Liver (tissue), 3 donors: Measurements from ENCODE around the gene CXXC4.

ENCODE experiments used
- EGR1 ChIP-seq, 2 donors: IDR thresholded peaks; 2 replicates each; pipeline ENCODE4 v1.6.1; 2016 to 2018; ENCODE audit warnings: antibody characterized with exemption in 2 of 2, low read depth in 2 of 2
- FOXA1 ChIP-seq: IDR thresholded peaks from 2 replicates; pipeline ENCODE4 v1.6.1; 2016; ENCODE audit warnings: antibody characterized with exemption
- HNF4A ChIP-seq, 2 donors: conservative IDR thresholded peaks; 2 replicates each; pipeline ENCODE4 v1.6.1; 2016; ENCODE audit warnings: antibody characterized with exemption in 2 of 2, mild to moderate bottlenecking in 2 of 2
- JUND ChIP-seq, 2 donors: IDR thresholded peaks; 2 replicates each; pipeline ENCODE4 v1.6.1; 2016; ENCODE audit warnings: antibody characterized with exemption in 2 of 2
- RAD21 ChIP-seq, 2 donors: IDR thresholded peaks; 2 replicates each; pipeline ENCODE4 v1.6.1; 2016; ENCODE audit warnings: antibody characterized with exemption in 2 of 2, mild to moderate bottlenecking in 2 of 2
- RXRA ChIP-seq, 2 donors: IDR thresholded peaks; 2 replicates each; pipeline ENCODE4 v1.6.1; 2017 to 2018; ENCODE audit warnings: antibody characterized with exemption in 2 of 2, mild to moderate bottlenecking in 1 of 2
- SP1 ChIP-seq: IDR thresholded peaks from 2 replicates; pipeline ENCODE4 v1.6.1; 2018; ENCODE audit warnings: antibody characterized with exemption, mild to moderate bottlenecking
- TAF1 ChIP-seq: conservative IDR thresholded peaks from 2 replicates; pipeline ENCODE4 v1.6.1; 2016; ENCODE audit warnings: antibody characterized with exemption, mild to moderate bottlenecking
- YY1 ChIP-seq: IDR thresholded peaks from 2 replicates; pipeline ENCODE4 v1.6.1; 2016; ENCODE audit warnings: antibody characterized with exemption, mild to moderate bottlenecking
- TF ChIP-seq, protein P1 (sequence below): fragments of 150-350 bp; IDR thresholded peaks from 2 replicates; pipeline ENCODE4 v1.5.1; 2017; ENCODE audit warnings: improper control_type of control experiment, low read depth, low read length; ENCODE audit not compliant: missing input control
- TF ChIP-seq, protein P2 (sequence below): IDR thresholded peaks from 2 replicates; pipeline ENCODE4 v1.6.1; 2016; ENCODE audit warnings: antibody characterized with exemption
- TF ChIP-seq, protein P3 (sequence below): IDR thresholded peaks from 2 replicates; pipeline ENCODE4 v1.6.1; 2016; ENCODE audit warnings: antibody characterized with exemption, mild to moderate bottlenecking
- TF ChIP-seq, protein P4 (sequence below): IDR thresholded peaks from 2 replicates; pipeline ENCODE4 v1.6.1; 2016; ENCODE audit warnings: antibody characterized with exemption
- TF ChIP-seq, protein P5 (sequence below): IDR thresholded peaks from 2 replicates; pipeline ENCODE4 v1.6.1; 2016; ENCODE audit warnings: antibody characterized with exemption
- donor health status: healthy.
- donor health status: healthy.

DNA sequence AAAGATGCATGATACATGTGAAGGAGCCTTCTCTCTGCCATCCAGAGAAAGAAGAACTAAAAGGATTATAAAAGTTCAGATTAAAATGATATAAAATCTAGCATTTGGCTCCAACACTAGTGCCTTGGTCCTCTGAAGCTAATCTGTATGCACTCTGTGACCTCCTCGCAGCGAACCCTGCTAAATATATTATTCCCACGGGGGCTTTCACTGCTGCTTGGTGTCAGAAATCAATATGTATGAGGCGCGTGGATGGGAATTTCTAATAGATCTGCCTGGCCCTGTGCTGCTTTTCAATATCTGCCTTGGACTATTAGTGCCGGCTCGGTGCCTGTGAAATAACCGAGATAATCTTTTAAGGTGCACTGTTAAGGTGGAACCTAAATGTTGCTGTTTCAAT, 69.7 kb downstream of the CXXC4 start:
- TF ChIP-seq, protein P1, sequence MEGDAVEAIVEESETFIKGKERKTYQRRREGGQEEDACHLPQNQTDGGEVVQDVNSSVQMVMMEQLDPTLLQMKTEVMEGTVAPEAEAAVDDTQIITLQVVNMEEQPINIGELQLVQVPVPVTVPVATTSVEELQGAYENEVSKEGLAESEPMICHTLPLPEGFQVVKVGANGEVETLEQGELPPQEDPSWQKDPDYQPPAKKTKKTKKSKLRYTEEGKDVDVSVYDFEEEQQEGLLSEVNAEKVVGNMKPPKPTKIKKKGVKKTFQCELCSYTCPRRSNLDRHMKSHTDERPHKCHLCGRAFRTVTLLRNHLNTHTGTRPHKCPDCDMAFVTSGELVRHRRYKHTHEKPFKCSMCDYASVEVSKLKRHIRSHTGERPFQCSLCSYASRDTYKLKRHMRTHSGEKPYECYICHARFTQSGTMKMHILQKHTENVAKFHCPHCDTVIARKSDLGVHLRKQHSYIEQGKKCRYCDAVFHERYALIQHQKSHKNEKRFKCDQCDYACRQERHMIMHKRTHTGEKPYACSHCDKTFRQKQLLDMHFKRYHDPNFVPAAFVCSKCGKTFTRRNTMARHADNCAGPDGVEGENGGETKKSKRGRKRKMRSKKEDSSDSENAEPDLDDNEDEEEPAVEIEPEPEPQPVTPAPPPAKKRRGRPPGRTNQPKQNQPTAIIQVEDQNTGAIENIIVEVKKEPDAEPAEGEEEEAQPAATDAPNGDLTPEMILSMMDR = no peak
- TF ChIP-seq JUND (IDR thresholded peaks at IDR 0.05) = no peak
- TF ChIP-seq, protein P2, sequence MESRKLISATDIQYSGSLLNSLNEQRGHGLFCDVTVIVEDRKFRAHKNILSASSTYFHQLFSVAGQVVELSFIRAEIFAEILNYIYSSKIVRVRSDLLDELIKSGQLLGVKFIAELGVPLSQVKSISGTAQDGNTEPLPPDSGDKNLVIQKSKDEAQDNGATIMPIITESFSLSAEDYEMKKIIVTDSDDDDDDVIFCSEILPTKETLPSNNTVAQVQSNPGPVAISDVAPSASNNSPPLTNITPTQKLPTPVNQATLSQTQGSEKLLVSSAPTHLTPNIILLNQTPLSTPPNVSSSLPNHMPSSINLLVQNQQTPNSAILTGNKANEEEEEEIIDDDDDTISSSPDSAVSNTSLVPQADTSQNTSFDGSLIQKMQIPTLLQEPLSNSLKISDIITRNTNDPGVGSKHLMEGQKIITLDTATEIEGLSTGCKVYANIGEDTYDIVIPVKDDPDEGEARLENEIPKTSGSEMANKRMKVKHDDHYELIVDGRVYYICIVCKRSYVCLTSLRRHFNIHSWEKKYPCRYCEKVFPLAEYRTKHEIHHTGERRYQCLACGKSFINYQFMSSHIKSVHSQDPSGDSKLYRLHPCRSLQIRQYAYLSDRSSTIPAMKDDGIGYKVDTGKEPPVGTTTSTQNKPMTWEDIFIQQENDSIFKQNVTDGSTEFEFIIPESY = no peak
- TF ChIP-seq, protein P3, sequence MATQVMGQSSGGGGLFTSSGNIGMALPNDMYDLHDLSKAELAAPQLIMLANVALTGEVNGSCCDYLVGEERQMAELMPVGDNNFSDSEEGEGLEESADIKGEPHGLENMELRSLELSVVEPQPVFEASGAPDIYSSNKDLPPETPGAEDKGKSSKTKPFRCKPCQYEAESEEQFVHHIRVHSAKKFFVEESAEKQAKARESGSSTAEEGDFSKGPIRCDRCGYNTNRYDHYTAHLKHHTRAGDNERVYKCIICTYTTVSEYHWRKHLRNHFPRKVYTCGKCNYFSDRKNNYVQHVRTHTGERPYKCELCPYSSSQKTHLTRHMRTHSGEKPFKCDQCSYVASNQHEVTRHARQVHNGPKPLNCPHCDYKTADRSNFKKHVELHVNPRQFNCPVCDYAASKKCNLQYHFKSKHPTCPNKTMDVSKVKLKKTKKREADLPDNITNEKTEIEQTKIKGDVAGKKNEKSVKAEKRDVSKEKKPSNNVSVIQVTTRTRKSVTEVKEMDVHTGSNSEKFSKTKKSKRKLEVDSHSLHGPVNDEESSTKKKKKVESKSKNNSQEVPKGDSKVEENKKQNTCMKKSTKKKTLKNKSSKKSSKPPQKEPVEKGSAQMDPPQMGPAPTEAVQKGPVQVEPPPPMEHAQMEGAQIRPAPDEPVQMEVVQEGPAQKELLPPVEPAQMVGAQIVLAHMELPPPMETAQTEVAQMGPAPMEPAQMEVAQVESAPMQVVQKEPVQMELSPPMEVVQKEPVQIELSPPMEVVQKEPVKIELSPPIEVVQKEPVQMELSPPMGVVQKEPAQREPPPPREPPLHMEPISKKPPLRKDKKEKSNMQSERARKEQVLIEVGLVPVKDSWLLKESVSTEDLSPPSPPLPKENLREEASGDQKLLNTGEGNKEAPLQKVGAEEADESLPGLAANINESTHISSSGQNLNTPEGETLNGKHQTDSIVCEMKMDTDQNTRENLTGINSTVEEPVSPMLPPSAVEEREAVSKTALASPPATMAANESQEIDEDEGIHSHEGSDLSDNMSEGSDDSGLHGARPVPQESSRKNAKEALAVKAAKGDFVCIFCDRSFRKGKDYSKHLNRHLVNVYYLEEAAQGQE = no peak
- TF ChIP-seq, protein P4, sequence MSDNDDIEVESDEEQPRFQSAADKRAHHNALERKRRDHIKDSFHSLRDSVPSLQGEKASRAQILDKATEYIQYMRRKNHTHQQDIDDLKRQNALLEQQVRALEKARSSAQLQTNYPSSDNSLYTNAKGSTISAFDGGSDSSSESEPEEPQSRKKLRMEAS = no peak
- TF ChIP-seq TAF1 = no peak
- no peak for TF ChIP-seq HNF4A (conservative IDR thresholded peaks at IDR 0.05)
- TF ChIP-seq FOXA1 = no peak
- TF ChIP-seq, protein P5, sequence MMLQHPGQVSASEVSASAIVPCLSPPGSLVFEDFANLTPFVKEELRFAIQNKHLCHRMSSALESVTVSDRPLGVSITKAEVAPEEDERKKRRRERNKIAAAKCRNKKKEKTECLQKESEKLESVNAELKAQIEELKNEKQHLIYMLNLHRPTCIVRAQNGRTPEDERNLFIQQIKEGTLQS = no peak
- no peak for TF ChIP-seq RAD21 (IDR thresholded peaks at IDR 0.05)
- no peak for TF ChIP-seq YY1
- no peak for TF ChIP-seq SP1
- no peak for TF ChIP-seq EGR1 (IDR thresholded peaks at IDR 0.05; ENCODE audit: low read depth in 2 of 2)
- no peak for TF ChIP-seq RXRA (IDR thresholded peaks at IDR 0.05)
